DMS114 treated with DMSO at 0.1 percent for 48 hours (cell line): ENCODE data around the gene TSKU.

Experiments
- DNase-seq: peaks from one replicate; lab custom pipeline; 2025; ENCODE audit not compliant: unreplicated experiment; lab: John Stamatoyannopoulos, UW

TSKU gene

DNA sequence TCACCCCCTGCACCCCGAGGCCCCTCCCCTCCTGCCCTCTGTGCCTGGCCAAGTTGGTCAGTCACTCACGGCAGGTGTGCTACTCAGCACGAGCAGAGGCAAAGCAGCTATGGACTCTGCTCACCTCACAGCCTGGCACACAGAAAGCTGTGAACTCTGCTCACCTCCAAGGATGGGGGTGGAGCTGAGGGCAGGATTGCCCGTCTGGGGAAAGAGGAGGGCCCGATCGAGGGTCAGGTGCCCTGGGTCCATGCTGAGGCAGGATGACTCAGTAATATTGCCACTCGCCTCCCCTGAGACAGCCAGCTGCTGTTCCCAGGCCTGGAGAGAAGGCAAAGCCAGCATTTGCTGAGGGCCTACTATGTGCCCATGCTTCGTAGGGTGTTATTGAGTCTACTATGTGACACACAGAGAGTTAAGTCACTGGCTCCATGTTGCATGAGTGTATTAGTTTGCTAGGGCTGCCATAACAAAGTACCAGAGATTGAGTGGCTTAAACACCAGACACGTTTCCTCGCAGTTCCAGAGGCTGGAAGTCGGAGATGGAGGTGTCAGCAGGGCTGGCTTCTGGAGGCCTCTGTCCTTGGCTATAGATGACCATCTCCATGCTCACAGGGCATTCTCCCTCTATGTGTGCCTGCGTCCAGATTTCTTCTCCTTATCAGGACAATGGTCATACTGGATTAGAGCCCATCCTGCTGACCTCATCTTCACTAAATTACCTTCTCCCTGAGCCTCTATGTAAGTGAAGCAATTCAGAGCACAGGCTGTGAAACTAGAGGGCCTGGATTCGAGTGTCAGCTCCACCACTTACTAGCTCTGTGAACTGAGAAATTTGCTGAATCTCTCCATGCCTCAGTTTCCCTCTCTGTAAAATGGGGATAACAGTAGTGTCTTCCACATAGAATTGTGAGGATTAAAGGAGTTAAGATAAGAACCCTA lies 13.2 kb upstream of the TSKU start:
- DNase-seq, result no peak

DNA sequence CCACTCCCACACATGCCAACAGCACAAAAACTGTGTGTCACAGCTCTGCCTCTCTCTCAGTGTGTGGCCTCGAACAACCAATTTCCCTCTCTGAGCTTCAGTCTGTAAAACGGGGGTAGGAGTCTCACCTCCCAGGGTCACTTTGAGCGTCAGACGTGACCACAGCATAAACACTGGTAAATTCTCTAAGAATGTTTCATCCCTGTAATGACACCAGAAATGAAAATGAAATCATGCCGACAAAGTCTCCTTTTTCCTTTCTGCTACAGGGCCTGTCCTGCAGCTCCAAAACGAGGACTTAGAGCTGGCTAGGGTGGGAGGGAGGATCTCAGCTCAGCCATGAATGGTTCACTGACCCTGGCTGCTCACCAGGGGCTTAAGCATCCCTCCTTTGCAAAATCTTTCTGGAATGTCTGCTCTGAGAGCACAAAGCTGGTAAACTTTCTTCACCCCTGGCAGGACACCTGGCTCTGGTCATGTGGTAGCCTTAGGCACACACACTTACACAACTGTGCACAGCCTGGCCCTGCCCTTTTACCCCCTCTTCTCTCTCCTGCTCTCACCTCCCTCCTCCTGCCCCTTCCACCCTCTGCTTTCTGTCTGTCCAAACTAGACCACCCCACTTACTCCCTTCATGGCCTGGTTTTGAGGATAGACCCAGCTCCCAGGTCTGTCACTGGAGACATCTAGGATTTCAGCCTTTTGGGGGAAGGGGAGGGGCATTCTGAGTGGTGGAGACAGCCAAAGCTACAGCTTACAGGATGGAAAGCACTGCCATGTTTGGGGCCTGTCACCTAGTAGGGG lies 12.3 kb upstream of the TSKU start:
- no peak for DNase-seq

DNA sequence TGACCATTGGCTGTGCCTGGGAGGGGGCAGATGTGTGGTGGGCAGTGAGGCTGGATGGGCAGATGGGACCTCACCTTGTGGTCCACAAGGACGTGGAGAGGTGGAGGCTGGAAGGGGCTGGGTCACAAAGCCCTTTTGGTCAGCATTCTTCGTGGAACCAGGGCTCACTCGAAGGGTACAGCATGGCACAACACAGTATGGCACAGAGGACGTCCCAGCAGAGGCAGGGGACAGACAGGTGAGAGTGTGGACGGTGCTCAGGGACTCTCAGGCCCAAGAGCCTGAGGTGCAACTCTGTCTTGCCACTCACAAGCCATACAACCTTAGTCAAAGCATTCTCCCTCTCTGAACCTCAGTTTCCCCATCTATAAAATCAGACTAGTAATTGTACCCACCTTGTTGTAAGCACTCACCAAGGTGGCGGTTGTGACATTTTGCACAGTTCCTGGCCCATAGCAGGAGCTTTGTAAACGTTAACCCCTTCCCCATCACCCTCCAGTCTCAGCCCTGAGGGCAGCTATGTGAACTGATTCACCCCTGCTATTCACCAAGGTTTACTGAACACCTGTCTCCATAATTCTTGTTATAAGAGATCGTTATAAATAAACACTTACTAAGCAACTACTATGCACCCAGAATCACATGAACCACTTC lies 11.6 kb upstream of the TSKU start:
- no peak for DNase-seq

- no peak for DNase-seq
Measured at GRCh38 chr11:76772100-76772782, 10.9 kb upstream of the TSKU start.

- DNase-seq, result no peak
Measured at GRCh38 chr11:76772783-76773106, 10.4 kb upstream of the TSKU start.

DNA sequence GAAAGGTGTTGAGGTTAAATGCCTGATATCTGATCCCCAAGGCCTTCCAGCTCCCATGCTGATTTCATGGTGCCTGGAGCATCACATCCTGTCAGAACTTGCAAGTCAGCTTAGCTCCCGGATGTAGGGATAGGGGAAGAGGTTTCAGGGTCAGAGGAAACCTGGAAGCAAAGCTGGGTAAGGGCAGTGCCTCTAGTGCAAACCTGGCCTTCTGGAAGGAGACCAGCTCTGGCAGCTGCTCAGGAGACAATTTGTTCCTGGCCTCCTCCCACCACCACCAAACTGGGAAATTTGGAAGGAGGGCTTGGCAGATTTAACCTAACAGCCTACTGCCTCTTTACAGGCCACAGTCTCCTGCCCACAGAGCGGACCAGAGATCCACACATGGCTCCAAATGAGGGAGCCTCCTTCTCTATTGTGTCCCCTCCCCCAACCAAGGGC lies 9.2 kb upstream of the TSKU start:
- no peak for DNase-seq

GRCh38 chr11:76776472-76776871 lies 6.7 kb upstream of the TSKU start:
- DNase-seq, result no peak

GRCh38 chr11:76777305-76777704 lies 5.9 kb upstream of the TSKU start:
- DNase-seq, result no peak

GRCh38 chr11:76777876-76778275 lies 5.3 kb upstream of the TSKU start:
- DNase-seq, result no peak

DNA sequence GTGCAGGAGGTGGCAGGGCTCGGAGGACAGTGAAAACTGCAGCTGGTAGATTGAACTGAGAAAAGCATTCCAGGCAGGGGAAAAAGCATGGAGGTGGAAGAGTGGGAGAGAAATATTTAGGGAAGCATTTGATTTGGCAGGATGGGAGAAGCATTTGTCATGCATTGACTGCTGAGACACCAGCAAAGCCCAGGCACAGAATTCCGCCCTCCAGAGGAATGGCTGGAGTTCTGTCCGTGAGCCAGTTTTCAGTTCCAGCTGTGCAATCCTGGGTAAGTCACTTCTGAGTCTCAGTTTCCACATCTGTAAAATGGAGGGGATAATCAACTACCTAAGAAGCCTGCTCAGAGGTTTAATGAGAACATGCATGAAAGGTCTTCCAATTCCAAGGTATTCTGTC lies 4.3 kb upstream of the TSKU start:
- DNase-seq, result no peak

DNA sequence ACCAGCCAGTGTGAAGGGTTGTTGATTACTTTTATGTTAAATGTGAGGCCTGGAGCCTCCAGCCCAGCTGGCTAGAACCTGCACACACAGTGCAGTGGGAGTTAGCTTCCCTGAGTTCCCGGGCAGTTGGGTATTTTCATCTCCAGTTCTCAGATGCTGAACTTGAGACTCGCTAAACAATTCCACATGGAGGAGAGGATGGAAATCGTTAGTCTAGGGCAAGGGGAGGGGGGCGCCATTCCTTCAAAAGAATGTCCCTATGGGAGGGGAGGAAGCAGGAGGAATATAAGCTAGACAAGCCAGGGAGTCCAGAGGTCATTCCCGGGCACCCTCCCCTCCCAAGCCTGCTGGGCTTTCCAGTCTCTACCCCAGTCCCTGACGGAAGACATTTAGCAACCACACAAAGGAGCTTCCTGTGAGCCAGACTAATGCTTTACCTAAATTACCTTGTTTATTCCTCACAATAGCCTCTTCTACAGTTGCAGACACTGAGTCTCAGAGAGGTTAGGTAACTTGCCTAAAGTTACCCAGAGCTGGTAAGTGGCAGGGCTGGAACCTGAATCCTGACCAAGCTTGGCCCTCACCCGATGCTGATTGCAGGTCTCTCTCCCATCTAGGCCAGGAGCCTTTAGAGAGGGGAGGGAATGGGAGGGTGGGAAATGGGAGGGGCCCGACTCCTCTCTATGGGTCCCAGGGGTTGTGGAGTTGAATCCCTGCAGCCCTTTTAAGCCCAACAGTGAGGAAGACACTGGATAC lies 1.9 kb upstream of the TSKU start:
- DNase-seq, result no peak

- DNase-seq, result no peak
Measured at GRCh38 chr11:76781807-76782530, 1.2 kb upstream of the TSKU start.

DNA sequence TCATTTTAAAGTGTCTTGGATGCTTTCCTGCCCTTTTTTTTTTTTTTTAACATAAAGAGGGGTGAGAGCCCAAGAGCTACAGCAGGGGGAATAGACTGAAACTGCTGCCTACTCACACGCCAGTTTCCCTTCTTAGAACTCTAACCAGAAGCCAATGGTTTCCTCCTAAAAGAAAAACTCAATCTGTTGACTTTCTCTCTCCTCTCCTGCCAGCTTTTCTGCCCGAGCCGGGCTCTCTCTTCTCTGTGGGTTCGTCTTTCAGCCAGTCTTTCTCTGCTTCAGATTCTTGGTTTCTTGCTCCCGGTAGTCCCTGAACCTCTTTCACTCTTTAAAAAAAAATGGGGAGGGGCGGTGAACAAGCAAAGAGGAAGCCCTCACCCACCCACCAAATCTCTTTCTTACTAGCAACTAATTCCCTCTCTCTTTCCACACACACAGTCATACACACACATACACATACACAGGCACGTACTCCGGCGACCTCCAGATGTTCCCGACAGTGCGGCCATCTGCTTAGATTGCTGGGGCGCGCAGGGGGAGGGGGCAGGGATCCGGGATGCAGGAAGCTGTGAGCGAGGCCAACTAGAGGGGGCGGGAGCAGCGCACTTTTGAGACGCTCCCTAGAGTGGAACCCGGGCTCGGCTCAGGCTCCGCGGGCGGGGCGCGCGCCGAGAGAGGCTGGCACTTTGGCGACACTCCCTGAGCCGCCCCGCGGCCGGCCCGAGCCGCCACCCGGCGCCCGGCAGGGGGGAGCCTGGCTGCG lies 444 bp upstream of the TSKU start:
- peak; percentile 43 for DNase-seq

DNA sequence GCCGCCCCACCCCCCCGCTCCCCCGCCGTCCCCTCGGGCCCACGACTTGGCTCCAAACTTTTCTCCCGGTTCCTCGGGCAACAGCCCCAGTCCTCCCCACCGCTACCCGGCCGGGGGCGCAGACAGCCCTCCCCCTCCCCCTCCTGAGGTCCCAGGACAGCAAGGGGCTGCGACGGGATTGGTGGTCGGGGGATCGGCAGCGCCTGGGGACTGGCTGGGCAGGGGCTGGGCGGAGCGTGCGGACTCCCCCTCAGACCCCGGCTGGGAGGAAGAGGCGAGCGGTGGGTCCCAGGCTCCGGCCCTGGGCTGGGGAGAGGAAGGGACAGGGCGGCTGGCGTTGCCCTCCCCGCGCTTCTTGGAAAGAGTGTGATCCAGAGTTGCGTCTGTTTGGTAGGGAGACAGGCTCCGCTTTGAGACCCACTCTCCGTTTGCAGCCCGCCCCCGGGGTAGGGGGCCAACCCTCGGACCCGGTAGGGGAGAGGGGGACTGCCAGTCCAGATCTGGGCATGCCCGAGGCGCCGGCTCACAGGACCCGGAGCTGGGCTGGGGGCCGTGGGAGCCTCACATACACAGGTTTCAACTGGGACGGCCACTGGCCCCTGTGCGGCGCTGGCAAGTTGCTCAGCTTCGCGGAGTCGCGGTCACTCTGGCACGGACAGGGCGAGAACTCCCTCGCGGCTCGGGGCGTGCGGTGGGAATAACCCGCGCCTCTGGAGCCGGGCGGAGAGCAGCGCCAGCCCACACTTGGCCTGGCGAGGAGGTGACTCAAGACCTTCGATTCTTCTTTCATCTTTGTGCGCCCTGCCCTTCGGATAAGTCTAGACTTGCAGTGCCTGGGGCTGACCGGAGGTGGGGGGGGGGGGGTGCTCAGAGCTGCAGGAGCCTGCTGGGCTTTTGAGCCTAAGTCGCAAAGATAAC lies 999 bp downstream of the TSKU start:
- DNase-seq, result no peak

DNA sequence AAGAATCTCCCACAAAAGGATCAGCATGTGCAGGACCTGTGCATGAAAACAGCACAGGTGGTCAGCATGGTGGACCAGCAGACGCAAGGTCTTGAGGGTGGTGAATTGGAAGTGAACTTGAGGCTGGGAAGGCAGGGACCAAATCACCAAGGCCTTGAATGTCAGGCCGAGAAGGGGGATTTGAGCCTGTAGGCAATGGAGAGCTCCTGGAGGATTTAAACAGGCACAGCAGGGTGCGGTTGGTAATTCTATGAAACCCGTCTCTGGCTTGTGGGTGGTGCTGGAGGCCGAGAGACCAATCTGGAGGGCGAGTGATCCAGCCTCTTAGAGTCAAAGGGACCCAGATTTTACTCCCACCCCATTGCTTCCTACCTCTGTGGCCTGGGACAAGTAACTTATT lies 2.4 kb downstream of the TSKU start:
- DNase-seq, result no peak

DNA sequence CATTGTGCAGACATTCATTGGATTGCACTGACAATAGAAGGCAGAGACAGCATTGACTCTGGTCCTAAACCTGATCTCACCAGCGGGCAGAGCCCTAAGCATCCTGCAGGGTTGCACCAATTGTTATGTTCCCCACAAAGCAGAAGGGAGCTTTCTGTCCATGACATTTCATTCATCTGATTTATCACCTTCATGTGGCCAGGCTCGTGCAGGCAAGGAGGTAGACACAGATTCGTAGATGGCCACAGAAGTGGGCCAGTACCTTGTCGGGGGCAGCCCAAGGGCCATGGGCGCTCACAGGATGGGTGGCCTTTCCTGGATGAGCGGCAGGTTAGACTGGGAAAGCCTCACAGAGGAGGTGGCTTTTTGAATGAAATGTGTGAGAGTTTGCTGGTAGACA lies 2.9 kb downstream of the TSKU start:
- DNase-seq, result no peak

GRCh38 chr11:76786441-76787014 lies 3.4 kb downstream of the TSKU start:
- DNase-seq, result no peak

DNA sequence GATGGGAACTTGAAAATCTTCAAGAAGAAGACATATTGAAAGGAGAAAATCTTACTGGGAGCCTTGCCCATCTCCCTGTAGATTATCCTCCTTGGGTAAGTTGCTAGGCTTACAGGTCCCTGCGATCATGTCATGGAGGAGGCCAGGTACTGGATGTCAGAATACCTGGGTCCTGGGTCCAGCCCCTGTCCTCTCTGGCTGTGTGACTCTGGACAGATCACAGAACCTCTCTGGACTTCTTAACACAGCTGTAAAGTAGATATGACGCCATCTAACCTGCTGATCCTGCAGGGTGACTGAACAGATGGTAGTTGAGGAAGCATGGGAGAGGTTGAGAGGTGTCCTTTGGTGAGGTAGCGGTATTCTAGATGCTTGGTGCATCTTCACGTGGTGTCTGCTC lies 4.1 kb downstream of the TSKU start:
- no peak for DNase-seq
